Measurements from ENCODE around the gene TEPSIN.

GRCh38 chr17:81285894-81286293 is 47.0 kb upstream of the TEPSIN start:
- TF ChIP-seq EP300 (conservative IDR thresholded peaks at IDR 0.05; ENCODE audit: poor library complexity, severe bottlenecking) (no peak), CTCF (IDR thresholded peaks at IDR 0.05; ENCODE audit: poor library complexity, severe bottlenecking) (no peak), EZH2 (IDR thresholded peaks at IDR 0.05; ENCODE audit: borderline replicate concordance, insufficient read depth, low read length, poor library complexity, severe bottlenecking) (no peak), POLR2AphosphoS5 (IDR thresholded peaks at IDR 0.05) (no peak), RAD21 (conservative IDR thresholded peaks at IDR 0.05) (no peak), REST (IDR thresholded peaks at IDR 0.05; ENCODE audit: borderline replicate concordance) (no peak)
